KBM-7 (cell line): ENCODE results near the gene CSHL1.

ENCODE experiments used
- DNase-seq: peaks from one replicate; pipeline ENCODE4 v3.0.0-alpha.2; 2015
- in situ Hi-C: fragments of 300-500 bp; cut with MboI; formaldehyde crosslinking; loops from 2 replicates; pipeline ENCODE4 v1.14.3; 2020; ENCODE audit warnings: low sequenced_read_pairs, low pct_unique_long_range_greater_than_20kb, mixed read lengths

CSHL1 gene

DNA sequence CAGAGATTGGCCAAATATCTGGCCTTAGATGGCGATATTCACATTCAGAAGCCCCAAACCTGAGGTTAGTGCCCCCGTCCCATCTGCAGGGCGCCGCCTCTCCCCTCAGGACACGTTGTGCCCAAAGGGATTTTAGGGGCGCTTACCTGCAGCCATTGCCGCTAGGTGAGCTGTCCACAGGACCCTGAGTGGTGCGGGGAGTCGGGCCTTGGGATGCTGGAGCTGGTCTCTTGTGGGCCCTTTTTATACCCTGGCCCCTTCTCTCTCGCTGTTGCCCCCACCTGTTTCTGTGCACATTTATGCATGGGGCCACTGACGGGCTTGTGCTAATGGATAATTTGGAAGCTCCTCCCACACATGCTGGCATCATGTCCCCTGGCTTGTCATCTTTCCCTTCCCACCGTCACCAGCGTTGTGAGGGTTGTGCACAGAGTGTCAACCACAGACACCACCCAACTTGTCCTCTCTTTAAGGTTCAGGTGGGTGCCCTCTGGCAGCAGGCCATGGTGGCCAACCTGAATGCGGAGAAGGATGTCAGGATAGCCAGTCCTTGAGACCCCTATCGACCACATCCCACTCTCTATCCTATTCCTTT is at the start of gene CSHL1:
Gene CSHL1, minus strand, starts transcription at position 218 of the 595 bp plus-strand sequence. Its CDS starts 62 bp downstream, at position 156.
- in situ Hi-C loops: loop anchor here (25.0 kb wide), 1 partner anchor 376 kb away; no protein-coding TSS in a partner anchor

GRCh38 chr17:63960430-63960829 is 49.4 kb upstream of the CSHL1 start:
- in situ Hi-C loops: no loop called here
- DNase-seq: no peak

More for the DNA sequence above, at the start of gene CSHL1:
- DNase-seq: no peak

DNA sequence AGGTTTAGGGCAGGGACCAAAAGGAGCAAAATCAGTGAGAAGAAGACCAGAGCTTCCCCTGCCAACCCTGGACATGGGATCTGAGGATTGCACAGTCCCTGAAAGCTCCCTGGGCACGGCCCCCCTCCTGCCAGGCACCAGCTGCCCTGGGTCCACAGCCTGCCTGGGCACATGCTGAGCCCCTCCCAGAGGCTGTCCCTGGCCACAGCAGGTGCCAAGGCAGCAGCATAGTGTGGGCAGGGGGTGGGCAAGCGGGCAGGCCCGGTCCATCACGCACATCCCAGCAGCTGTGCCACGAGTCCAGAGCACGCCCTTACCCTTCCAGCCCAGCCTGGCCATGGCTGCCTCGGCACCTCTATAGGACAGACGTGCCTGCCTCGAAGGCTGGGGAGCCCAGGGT is 48.9 kb upstream of the CSHL1 start:
- in situ Hi-C loops: no loop called here
- DNase-seq: no peak

GRCh38 chr17:63956296-63956920 is 45.4 kb upstream of the CSHL1 start:
- in situ Hi-C loops: no loop called here
- DNase-seq: no peak

GRCh38 chr17:63955791-63956190 is 44.7 kb upstream of the CSHL1 start:
- DNase-seq: no peak
- in situ Hi-C loops: no loop called here

- in situ Hi-C loops: no loop called here
- no peak for DNase-seq
Observed at GRCh38 chr17:63955232-63955631, 44.2 kb upstream of the CSHL1 start.

DNA sequence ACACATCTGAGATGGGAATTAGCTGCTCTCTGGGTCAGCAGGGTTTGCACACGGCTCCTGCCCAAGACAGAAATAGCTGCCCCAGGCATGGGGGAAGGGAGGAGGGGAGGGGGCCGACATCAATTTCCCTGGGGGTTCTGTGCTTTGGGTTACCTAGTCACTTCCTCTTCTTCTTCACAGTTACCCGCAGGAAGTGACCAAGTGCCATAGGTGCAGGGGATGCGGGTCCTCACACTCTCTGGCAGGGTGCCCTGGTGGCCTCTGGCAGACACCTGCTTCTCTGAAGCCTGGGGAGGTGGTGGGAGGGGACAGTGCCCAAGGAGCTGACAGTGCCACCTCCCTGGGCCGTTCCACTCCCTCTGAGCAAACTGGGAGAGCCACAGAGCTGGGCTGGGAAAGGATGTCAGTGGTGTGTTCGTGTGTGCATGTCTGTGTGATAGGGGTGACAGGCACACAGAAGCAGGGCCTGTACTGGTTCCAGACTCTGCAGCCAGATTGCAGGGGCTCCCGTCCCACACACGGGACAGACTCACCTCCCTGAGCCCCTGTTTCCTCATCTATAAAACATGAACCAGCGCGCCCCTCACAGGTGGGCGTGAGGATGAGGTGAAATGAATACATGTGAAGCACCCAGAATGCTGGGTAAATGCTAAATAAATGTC is 43.5 kb upstream of the CSHL1 start:
- peak; percentile 53 for DNase-seq
- in situ Hi-C loops: no loop called here

- in situ Hi-C loops: no loop called here
- no peak for DNase-seq
Observed at GRCh38 chr17:63950940-63951907, 40.2 kb upstream of the CSHL1 start.

- no peak for DNase-seq
- in situ Hi-C loops: no loop called here
Observed at GRCh38 chr17:63949576-63950250, 38.7 kb upstream of the CSHL1 start.

DNA sequence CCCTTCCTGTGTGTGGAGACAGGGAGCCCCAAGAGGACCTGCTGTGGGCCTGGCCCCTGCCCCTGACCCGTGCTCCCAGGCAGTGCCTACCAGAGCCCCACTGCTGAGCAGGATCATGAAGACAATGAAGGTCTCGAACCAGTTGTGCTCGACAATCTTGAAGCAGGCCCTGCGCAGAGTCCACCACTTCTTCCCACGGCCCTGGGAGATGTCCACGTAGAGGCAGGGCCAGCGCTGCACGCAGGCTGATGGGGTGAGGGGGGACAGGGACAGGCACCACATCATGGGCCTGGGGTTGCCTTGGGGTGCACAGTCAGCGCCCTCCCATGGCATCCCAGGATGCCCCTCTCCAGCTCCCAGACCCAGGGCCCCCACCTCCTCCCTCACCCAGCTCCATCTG is 37.5 kb upstream of the CSHL1 start:
- in situ Hi-C loops: no loop called here
- no peak for DNase-seq

- DNase-seq: no peak
- in situ Hi-C loops: no loop called here
Observed at GRCh38 chr17:63947711-63948330, 36.8 kb upstream of the CSHL1 start.

- DNase-seq: peak; percentile 56
- in situ Hi-C loops: no loop called here
Observed at GRCh38 chr17:63946440-63947363, 35.6 kb upstream of the CSHL1 start.

- in situ Hi-C loops: no loop called here
- DNase-seq: no peak
Observed at GRCh38 chr17:63945784-63946439, 34.9 kb upstream of the CSHL1 start.

DNA sequence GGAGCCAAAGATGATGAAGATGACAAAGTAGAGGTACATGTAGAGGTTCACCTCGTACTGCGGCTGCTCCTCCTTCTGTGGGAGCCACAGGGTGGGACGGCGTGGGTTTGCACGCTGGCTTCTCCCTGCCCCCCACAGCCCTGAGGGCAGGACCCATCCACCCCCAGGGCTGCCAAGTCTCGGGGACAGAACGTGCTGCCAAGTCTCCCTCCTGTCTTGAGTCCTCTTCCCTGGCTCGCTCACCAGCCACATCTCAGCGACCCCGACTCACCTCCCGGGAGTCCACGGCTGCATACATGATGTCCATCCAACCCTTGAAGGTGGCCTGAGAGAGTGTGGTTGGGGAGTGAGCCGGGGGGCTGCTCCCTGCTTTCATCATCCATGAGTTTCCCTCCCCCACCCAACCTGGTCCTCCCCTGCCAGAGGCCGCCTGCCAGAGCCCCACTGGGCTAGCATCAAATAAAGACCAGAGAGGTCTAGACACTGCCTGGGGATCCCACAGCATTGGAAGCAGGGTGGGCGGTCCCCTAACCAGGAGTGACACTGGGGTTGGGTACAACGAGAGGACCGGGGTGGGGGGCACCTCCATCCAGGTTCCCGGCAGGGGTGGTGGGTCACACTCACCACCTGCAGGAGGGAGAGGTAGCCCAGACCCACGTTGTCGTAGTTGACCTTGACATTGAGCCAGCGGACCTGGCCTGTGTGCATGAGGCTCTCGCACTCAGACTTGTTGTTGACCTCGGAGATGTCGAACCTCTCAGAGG is 33.9 kb upstream of the CSHL1 start:
- no peak for DNase-seq
- in situ Hi-C loops: no loop called here

DNA sequence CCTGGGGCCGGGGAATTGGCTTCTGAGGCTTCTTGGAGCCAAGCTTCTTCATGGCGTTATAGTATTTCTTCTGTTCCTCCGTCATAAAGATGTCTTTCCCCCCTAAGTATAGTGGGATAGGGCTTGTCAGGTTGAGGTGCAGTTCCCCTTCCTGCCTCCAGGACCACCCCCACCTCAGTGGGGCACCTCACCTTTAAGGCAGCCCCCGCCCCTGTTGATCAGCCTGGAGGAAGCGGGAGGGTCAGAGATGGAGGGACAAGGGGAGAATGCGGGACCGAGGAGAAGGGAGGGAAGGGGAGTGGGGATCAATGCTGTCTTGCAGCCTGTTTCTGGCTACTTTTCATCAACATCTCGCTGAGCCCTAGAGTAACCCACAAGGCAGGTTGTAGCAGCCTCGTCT is 32.7 kb upstream of the CSHL1 start:
- in situ Hi-C loops: no loop called here
- DNase-seq: no peak

GRCh38 chr17:63942309-63942985 is 31.4 kb upstream of the CSHL1 start:
- DNase-seq: no peak
- in situ Hi-C loops: no loop called here
